HuH-7 (cell line): Measurements from ENCODE around the gene TWIST2.

Source experiments
- DNase-seq: peaks from one replicate; pipeline ENCODE4 v3.0.0; 2011; ENCODE audit warnings: low spot score

The TWIST2 gene

GRCh38 chr2:238847841-238848690, at the start of gene TWIST2:
Gene TWIST2, plus strand, starts transcription at chr2:238848085. Its CDS starts 131 bp downstream, at chr2:238848216.
- DNase-seq: no peak

- DNase-seq: no peak
These were observed 46.1 kb upstream of the TWIST2 start for GRCh38 chr2:238801791-238802190.

GRCh38 chr2:238802957-238803356, 44.9 kb upstream of the TWIST2 start:
- DNase-seq: no peak

DNA sequence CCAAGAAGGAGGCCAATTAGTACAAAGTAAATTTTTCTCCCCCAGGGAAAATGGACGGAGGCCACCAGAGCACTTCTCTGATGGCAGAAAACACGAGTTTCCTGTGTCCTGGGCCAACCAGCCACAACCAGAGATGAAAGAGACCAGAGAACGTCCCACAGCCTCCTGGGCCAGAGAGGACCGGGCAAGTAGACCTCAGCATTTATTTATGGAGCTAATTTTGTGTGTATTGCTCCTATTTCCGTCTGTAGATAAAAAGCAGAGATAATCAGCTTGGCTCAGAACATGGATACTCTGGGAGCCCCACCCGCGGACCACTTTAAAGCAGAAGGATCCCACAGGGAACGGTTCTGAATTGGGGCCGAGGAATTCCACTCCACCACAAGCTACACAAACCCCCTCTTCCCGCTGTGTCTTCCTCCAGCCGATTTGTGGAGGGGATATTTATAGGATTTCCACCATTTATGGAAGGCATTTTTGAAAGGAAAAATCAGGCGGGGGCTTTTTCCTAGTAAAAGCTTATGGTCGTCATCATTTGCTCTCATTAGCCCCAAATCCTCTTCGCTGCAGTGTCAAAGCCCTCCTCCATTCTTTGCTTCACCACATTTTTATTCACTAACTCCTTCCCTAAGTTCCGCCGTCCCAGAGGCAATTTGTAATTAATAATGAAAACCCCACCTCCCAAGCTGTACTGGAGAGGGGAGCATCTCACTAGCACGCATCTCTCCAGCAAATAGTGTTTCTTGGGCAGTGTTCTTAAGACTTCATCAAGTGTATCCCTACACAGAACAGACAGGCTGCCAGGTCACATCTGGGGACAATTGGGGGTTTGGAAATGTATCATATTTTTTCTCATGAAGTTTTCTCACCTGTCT, 43.7 kb upstream of the TWIST2 start:
- no peak for DNase-seq

GRCh38 chr2:238808761-238809160, 39.1 kb upstream of the TWIST2 start:
- no peak for DNase-seq

DNA sequence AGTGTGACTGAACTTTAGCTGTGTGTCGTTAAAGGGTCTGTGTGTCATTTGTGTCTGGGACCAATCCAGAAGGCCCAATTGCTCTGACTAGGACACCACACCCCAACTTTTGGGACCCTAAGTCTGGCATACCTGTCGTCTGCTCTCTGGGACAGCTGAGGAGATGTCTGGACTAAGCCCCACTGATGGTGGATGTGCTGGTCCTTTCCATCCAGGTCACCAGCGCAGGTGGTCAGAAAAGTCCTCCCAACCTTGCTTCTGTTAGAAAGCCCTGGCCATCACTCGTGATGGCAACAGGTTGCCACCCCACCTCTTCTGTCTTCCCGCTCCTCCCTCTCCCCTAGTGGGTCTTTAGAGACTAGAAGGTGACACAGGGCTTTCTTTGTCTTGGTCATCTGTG, 37.6 kb upstream of the TWIST2 start:
- DNase-seq: no peak

GRCh38 chr2:238811293-238811692, 36.6 kb upstream of the TWIST2 start:
- DNase-seq: no peak

GRCh38 chr2:238811759-238812158, 36.1 kb upstream of the TWIST2 start:
- DNase-seq: no peak

DNA sequence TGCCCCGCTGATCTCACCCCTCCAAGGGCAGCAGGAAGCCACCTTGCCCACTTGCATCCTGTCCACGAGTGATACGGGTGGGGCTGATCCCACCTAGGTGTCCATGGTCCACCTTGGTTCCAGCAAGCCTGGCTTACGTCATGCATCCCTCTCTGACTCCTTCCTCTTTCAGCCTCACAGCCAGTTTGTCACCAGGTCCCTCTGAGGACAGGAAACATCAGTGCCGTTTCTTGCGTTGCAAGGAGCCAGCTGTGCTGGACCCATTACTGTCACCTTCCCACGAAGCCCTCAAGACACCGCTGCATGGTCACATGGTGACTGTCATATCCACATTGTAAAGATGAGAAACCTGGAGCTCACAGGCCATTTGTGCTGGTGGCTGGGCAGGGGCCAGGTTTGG, 34.8 kb upstream of the TWIST2 start:
- DNase-seq: no peak

DNA sequence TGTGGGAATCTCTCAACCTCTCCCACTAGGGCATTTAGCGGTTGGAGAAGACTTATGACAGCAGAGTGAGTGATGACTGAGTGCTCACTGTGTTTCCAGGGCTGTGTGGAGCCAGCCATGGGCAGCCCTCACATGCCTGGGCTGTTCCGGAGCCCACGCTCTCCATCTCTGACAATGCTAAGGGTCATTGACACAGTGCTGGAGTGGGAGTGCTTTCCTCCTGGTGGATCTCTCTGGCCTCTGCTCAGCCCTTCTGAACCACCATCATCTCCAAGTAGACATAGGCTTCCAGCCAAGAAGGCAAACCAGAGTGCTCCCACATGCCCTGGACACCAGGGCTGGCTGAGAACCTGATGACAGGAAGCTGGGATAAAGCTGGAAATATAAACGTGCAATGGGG, 33.1 kb upstream of the TWIST2 start:
- no peak for DNase-seq

DNA sequence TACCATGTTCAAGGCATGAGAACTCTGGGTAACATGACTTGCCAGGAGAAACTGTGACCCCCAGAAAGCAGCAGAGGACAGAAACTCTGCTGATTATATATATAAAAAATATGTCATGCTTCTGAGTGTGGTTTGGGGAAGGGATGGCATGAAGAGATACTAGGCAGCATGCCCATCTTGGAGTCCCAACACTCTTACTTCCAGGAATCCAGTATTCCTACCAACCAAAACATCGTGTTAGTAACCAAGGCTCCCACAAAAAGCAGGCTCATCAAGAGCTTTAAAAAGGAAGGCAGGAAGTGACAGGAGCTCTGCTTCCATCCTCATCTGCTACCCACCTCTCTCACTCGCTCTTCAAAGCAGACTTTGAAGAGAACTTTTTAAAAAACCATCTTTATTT, 31.6 kb upstream of the TWIST2 start:
- no peak for DNase-seq

- no peak for DNase-seq
These were observed 30.5 kb upstream of the TWIST2 start for GRCh38 chr2:238817382-238817781.

DNA sequence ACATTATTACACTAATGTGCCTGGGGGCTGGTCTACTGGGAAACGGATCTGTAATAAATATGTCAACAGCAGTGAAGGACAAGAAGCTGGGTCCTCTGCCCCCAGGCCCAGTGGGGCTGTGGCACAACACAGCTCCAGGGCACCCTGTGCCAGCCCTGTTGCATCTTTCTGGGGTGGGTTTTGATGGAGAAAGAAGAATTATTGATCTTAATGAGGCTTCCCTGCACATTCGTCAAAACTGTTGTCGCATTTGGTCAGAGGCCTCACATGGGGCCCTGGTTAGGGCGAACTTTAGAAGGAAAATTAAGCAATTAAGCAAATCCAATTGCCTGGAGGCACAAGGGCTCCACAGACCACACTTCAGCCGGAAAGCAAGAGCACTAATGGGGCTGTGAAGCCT, 30.0 kb upstream of the TWIST2 start:
- no peak for DNase-seq

DNA sequence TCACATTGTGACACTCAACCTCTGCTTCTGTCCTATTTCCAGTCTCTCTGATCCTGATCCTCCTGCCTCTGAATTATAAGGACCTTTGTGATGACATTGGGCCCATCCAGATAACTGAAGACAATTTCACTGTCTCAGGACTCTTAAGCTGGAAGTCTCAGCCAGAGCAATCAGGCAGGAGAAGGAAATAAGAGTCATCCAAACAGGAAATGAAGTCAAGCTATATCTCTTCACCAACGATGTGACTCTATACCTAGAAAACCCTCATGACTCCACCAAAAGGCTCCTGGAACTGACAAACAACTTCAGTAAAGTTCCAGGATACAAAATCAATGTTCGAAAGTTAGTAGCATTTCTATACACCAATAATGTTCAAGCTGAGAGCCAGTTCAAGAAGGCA, 29.3 kb upstream of the TWIST2 start:
- DNase-seq: no peak

DNA sequence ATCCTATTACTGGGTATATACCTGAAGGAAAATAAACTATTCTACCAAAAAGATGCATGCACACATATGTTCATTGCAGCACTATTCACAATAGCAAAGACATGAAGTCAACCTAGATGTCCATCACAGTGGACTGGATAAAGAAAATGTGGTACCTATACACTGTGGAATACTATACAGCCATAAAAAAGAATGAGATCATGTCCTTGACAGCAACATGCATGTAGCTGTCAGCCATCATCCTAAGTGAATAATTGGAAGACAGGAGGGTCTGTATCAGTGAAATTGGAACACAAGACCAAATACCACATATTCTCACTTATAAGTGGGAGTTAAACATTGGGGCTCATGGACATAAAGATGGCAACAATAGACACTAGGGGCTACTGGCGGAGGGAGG, 27.7 kb upstream of the TWIST2 start:
- no peak for DNase-seq

GRCh38 chr2:238820916-238821315, 27.0 kb upstream of the TWIST2 start:
- DNase-seq: no peak

GRCh38 chr2:238821391-238821790, 26.5 kb upstream of the TWIST2 start:
- no peak for DNase-seq

DNA sequence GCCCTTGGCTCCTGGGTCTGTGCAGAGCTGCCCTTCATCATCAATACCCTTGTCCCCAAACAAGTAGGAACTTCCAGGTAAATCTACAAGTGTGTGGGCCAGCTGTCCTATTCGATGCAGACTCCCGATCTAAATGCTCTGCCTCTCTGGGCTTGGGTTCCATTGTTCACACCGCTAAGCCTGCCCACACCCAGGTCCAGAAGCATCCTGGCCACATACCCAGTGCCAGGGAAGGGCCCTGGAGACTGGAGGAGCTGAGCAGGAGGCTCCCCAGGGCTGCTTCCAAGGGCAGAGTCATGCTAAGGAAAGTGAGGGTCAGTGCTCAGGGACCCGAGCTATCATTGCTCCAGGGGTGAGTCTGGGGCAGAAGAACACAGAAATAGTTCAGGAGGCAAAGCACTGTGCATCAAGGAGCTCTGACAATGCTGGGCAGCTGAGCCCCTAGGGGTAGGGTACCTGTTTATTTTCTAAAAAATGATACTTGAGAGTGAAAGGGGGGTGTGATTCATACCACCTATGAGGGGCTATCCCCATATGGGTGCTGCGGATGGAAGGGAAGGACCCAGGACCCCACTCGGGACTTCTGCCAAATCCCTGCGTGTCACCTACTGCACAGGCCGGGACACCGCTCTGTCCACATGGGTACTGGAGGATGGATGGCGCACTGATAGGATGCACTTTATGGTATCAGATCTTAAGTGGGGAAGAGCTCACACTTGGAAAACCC, 25.8 kb upstream of the TWIST2 start:
- no peak for DNase-seq

DNA sequence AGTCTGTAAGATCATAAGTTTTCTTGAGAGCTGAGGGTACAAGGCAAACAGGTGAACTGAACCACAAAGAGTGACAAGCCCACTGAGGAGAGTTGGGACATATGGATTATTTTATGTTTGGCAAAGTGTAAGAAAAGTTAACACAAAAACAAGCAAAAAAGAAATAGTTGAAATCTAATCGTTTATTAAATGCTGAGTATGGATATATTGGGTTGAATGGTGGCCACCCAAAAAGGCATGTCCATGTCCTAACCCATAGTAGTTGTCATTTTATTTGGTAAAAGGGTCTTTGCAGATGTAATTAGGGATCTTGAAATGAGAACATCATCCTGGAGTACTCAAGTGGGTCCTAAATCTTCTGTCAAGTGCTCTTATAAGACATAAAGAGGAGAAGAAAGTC, 24.9 kb upstream of the TWIST2 start:
- no peak for DNase-seq

DNA sequence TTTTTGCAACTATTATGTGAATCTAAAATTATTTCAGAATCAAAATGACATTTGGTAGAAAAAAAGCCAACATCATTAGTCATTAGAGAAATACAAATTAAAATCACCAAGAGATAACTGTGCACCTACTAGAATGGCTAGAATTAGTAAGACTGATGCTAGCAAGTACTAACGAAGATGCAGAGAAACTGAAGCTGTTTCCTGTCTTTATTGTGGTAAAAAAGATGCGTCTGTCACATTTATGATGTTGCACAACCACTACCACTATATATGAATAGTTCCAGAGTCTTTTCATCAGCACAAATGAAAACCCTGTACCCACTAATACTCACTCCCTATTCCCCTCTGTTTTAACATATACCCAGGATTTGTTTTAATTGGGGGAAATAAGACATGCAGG, 16.7 kb upstream of the TWIST2 start:
- no peak for DNase-seq

GRCh38 chr2:238834982-238835381, 12.9 kb upstream of the TWIST2 start:
- no peak for DNase-seq

DNA sequence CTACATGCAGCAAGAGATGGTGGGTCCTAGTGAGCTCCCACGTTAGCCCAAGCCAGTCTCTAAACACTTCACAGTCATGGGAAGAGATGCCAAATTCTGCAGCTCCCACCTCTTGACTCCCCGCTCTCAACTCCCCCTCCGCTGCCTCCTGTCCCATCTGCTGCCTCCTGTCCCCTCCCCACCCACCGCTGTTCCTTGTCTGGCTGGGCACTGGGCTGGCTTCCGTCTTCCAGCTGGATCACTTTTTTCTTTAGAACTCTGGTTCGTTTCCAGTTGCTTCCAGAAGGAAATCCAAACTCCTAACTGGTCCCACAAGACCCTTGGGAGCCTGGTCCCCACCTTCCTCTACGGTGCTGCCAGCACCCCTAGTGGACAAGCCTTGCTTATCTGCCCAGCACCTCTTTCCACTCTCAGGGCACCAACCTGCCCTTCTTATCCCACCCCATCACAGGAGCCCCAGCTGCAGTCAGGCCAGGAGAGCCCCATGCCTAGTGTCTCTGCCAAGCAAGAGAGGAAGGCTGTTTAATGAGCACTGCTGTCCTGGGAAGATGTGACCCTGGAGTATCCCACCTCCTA, 12.1 kb upstream of the TWIST2 start:
- DNase-seq: no peak
